Psoas muscle (tissue), 8 donors: Measurements from ENCODE around the gene MEMO1. TPM values are rescaled to one million over a fixed set of nuclear protein-coding genes. Genes with fewer than 3 reads are reported as not detected.
"Not testable (repeated sequence)": the region's sequence is repeated elsewhere in the genome, so short reads cannot be mapped to it uniquely, and the experiment has no call there.

Experiments used
- ATAC-seq, 4 donors: fragments of 200-7000 bp; cut with Tn5 transposase; one replicate each; pipeline ENCODE4 v1.9.1; 2020; ENCODE audit warnings: moderate library complexity in 3 of 4, mild to moderate bottlenecking in 2 of 4
- DNase-seq, 2 donors: peaks; one replicate each; pipeline ENCODE4 v3.0.0-alpha.2; 2020
- H3K27ac ChIP-seq: fragments of 200-600 bp; one replicate; pipeline ENCODE4 v1.8.0; 2022
- H3K27me3 ChIP-seq, 3 donors: fragments of 200-600 bp in 1 of 3; one replicate each; pipeline versions ENCODE4 v1.6.1 to v1.8.0; 2013 to 2022; ENCODE audit warnings: low read length in 2 of 3, mild to moderate bottlenecking in 2 of 3, moderate library complexity in 1 of 3; ENCODE audit not compliant: insufficient read depth in 3 of 3
- H3K36me3 ChIP-seq, 2 donors: fragments of 200-600 bp in 1 of 2; one replicate each; pipeline versions ENCODE4 v1.6.1 to v1.8.0; 2013 to 2022; ENCODE audit warnings: low read depth in 1 of 2, mild to moderate bottlenecking in 1 of 2, moderate library complexity in 1 of 2; ENCODE audit not compliant: insufficient read depth in 1 of 2
- H3K4me1 ChIP-seq: fragments of 200-600 bp; one replicate; pipeline ENCODE4 v1.8.0; 2022
- H3K4me3 ChIP-seq: fragments of 200-600 bp; one replicate; pipeline ENCODE4 v1.8.0; 2022; ENCODE audit warnings: mild to moderate bottlenecking
- H3K9me3 ChIP-seq: fragments of 200-600 bp; one replicate; pipeline ENCODE4 v1.8.0; 2022
- WGBS, 3 donors: extraction: QIAGEN DNeasy Blood & Tissue Kit; methylation state at CpG; one replicate each; pipeline versions ENCODE4 v1.1.6 to v1.1.7; 2013; 5-methylcytosine and 5-hydroxymethylcytosine counted together
- intact Hi-C, 2 donors: fragments of 100-400 bp; cut with DNase I; formaldehyde crosslinking; loops; one replicate each; pipeline versions ENCODE4 v1.11.0 to v1.14.2; 2022
- polyA plus RNA-seq, 3 donors: library from polyadenylated mRNA; stranded (reverse); fragments of 200-250 nt; gene quantifications; one replicate each; pipeline ENCODE4 v1.2.3, GENCODE V29; 2013
- total RNA-seq, 4 donors: library from RNA; stranded (reverse); fragmentation: NEBNext Ultra II Directional in 2 of 4; extraction: Animal tissue kit (Norgen Biotek cat#: 25700) in 2 of 4; gene quantifications; one replicate each; pipeline versions ENCODE4 v1.2.1 to v1.2.4, GENCODE V29; 2021 to 2023
- TF ChIP-seq, protein P1 (sequence below): fragments of 200-600 bp; IDR thresholded peaks from one replicate; pipeline ENCODE4 v1.8.0; 2022; ENCODE audit warnings: antibody characterized with exemption
- donor health status: healthy with polysubstance abuse.
- donor health status: DM: no; HTN: no; CAD: no; lungs with moderate emphysema.
- donor health status: Bipolar disorder and iron deficiency.
- donor health status: healthy.
- donor health status: DM: yes; HTN: yes; CAD: no.
- donor health status: DM: no; HTN: no; CAD: no.
- donor health status: DM: no; HTN: no; CAD: no.
- donor health status: DM: yes; HTN: yes; CAD: no.

The MEMO1 gene
- total and polyA plus RNA-seq, 7 donors: 40.0 to 86.8 (median 56.0) TPM

DNA sequence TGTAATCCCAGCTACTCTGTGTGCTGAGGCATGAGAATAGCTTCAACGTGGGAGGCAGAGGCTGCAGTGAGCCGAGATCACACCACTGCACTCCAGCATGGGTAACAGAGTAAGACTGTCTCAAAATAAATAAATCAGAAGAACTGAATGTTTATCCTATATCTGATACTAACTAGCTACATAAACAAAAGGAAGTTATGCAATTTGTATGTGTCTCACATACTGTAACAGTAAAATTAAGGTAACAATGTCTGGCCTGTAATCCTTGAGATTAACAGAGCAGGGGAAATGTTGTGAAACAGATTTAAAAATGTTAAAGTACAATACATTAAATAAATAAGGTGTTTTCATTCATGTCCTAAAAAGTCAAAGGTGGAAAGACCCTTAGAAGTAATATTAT is 150.8 kb downstream of the MEMO1 start:
- TF ChIP-seq, protein P1, sequence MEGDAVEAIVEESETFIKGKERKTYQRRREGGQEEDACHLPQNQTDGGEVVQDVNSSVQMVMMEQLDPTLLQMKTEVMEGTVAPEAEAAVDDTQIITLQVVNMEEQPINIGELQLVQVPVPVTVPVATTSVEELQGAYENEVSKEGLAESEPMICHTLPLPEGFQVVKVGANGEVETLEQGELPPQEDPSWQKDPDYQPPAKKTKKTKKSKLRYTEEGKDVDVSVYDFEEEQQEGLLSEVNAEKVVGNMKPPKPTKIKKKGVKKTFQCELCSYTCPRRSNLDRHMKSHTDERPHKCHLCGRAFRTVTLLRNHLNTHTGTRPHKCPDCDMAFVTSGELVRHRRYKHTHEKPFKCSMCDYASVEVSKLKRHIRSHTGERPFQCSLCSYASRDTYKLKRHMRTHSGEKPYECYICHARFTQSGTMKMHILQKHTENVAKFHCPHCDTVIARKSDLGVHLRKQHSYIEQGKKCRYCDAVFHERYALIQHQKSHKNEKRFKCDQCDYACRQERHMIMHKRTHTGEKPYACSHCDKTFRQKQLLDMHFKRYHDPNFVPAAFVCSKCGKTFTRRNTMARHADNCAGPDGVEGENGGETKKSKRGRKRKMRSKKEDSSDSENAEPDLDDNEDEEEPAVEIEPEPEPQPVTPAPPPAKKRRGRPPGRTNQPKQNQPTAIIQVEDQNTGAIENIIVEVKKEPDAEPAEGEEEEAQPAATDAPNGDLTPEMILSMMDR: no peak
- Histone ChIP-seq H3K9me3 (no peaks in the 10 kb centered on the region), H3K27ac (no peak overlapping the region), H3K27me3 (no peaks in the 10 kb centered on the region), H3K4me3 (no peak overlapping the region), H3K4me1 (no peaks in the 10 kb centered on the region), H3K36me3 (peaks cover 0 to 13% of the 10 kb centered on the region in 2 donors)
- DNase-seq (no peak), ATAC-seq (no peak)
- intact Hi-C loops: no loop called here
- whole genome bisulfite sequencing, 3 donors: 87 to 94% (median 91%) methylated on average over 2 of the region's 2 CpGs

DNA sequence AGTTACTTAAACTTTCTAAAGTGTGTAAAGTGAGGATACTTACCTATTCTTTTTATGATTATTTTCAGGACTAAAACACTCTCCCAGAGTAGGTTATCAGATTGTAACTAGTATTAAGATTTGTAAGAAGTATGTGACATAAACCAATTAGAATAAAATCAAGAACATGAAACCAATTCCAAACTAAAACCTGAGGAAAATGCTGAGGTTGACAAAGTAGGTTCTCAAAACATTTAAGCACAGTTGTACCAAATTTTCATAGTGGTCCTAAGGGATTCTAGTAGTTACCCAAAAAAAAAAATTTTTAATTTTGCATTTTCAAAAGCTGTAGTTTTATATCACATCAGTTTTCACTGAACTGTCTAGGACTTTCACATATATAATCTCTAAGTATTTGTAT is 157.3 kb downstream of the MEMO1 start:
- TF ChIP-seq, protein P1: no peak
- H3K9me3 ChIP-seq: no peaks in the 10 kb centered on the region
- peaks cover 0 to 13% of the 10 kb centered on the region in 2 donors for H3K36me3 ChIP-seq
- no peak overlapping the region for H3K4me3 ChIP-seq
- H3K27me3 ChIP-seq: no peaks in the 10 kb centered on the region
- H3K27ac ChIP-seq: no peak overlapping the region
- no peaks in the 10 kb centered on the region for H3K4me1 ChIP-seq
- intact Hi-C loops: no loop called here
- ATAC-seq: no peak
- no peak for DNase-seq

DNA sequence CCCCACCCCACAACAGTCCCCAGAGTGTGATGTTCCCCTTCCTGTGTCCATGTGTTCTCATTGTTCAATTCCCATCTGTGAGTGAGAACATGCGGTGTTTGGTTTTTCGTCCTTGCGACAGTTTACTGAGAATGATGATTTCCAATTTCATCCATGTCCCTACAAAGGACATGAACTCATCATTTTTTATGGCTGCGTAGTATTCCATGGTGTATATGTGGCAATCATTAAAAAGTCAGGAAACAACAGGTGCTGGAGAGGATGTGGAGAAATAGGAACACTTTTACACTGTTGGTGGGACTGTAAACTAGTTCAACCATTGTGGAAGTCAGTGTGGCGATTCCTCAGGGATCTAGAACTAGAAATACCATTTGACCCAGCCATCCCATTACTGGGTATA is 168.7 kb downstream of the MEMO1 start:
- H3K4me1 ChIP-seq, H3K36me3 ChIP-seq, intact Hi-C loops, ATAC-seq, H3K9me3 ChIP-seq, H3K27ac ChIP-seq, DNase-seq, H3K27me3 ChIP-seq, H3K4me3 ChIP-seq: not testable (repeated sequence)
- WGBS, 3 donors: 79 to 92% (median 90%) methylated on average over 4 of the region's 5 CpGs

DNA sequence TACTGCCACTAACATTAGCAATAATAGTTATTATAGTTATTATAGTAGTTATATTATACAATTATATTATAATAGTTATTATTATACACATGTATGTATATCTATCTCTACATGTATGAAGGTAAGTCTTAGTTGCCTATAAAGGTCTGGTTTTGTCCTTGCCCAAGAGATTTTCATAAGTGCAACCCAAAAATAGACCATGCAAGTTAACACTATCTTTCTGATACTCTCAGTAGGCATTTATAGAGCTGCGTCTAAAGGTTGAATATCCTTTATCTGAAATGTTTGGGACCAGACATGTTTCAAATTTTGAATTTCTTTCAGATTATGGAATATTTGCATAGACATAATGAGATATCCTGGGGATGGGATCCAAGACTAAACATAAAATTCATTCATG is 175.4 kb downstream of the MEMO1 start:
- Histone ChIP-seq H3K27ac (no peak overlapping the region), H3K4me1 (peaks cover 8% of the 10 kb centered on the region), H3K27me3 (no peaks in the 10 kb centered on the region), H3K4me3 (no peak overlapping the region), H3K9me3 (no peaks in the 10 kb centered on the region), H3K36me3 (no peaks in the 10 kb centered on the region)
- ATAC-seq: no peak
- WGBS, 3 donors: 25 to 76% (median 35%) methylated on average over 1 of the region's 1 CpG
- TF ChIP-seq, protein P1: no peak
- no peak for DNase-seq
- intact Hi-C loops: loop anchor here in 1 of 2 donors (5.0 kb wide), 2 partner anchors 148 to 308 kb away; no protein-coding TSS in a partner anchor

DNA sequence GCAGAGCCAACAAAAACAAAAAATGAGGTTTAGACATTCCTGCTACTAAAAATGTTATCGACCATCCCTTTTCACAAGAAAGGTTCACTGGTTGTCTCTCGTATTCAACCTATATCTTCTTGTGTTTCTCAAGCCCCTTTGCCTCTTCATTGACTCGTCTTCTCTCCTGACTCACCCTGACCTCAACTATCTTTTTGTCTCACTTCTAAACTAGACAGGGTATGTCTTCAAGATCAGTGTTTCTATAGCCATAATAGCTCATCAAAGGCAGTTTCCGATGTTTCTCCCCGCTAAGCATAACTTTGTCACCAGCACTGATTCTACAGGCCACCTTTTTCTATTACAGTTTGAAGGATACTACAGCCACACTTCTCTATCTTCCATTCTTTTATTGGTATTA is 178.4 kb downstream of the MEMO1 start:
- no peak overlapping the region for H3K4me3 ChIP-seq
- H3K4me1 ChIP-seq: peaks cover 8% of the 10 kb centered on the region
- H3K27me3 ChIP-seq: no peaks in the 10 kb centered on the region
- peaks cover 9% of the 10 kb centered on the region for H3K9me3 ChIP-seq
- ATAC-seq (no peak), DNase-seq (no peak)
- WGBS, 3 donors: 91% methylated on average over 5 of the region's 5 CpGs
- no peaks in the 10 kb centered on the region for H3K36me3 ChIP-seq
- intact Hi-C loops: loop anchor here in 1 of 2 donors (5.0 kb wide), 1 partner anchor 145 kb away; no protein-coding TSS in a partner anchor
- no peak overlapping the region for H3K27ac ChIP-seq
- TF ChIP-seq, protein P1: no peak
